BJ (cell line): ENCODE results near the gene WDPCP. TPM values are rescaled to one million over a fixed set of nuclear protein-coding genes. Genes with fewer than 3 reads are reported as not detected.

Source experiments
- CTCF ChIA-PET: fragments of 350-600 bp; formaldehyde crosslinking; extraction: SDS; loops from one replicate; lab custom pipeline; 2021; ENCODE audit warnings: antibody characterized with exemption, inconsistent platforms; lab: Yijun Ruan, JAX
- POLR2A ChIA-PET: fragments of 300-600 bp; sonication (Branson Sonifier 250); formaldehyde crosslinking; extraction: SDS; loops from one replicate; lab custom pipeline; 2021; ENCODE audit warnings: antibody characterized with exemption; lab: Charles Lee
- DNase-seq: peaks from one replicate; pipeline ENCODE4 v3.0.0-alpha.2; 2011; ENCODE audit warnings: low read depth
- H3K27me3 ChIP-seq: 2 replicates; pipeline ENCODE4 v1.6.0; 2011; ENCODE audit warnings: low read length; ENCODE audit not compliant: control insufficient read depth, insufficient read depth
- H3K36me3 ChIP-seq: 2 replicates; pipeline ENCODE4 v1.5.1; 2011; ENCODE audit warnings: low read length; ENCODE audit not compliant: control insufficient read depth, insufficient read depth
- H3K4me3 ChIP-seq: 2 replicates; pipeline ENCODE4 v1.5.1; 2011; ENCODE audit warnings: low read depth, mild to moderate bottlenecking, control low read depth, low read length
- polyA plus RNA-seq: library from polyadenylated mRNA; depleted of rRNA; stranded (reverse); fragments of >200 nt; gene quantifications from 2 replicates; pipeline ENCODE4 v1.2.3, GENCODE V29; 2011
- TF ChIP-seq, protein P1 (sequence below): IDR thresholded peaks from 2 replicates; pipeline ENCODE4 v1.5.1; 2011; ENCODE audit warnings: low read depth, mild to moderate bottlenecking, control low read depth, inconsistent platforms, low read length, moderate library complexity; ENCODE audit not compliant: insufficient read depth

WDPCP gene
- polyA plus RNA-seq, 1 experiment = 4.2 TPM

DNA sequence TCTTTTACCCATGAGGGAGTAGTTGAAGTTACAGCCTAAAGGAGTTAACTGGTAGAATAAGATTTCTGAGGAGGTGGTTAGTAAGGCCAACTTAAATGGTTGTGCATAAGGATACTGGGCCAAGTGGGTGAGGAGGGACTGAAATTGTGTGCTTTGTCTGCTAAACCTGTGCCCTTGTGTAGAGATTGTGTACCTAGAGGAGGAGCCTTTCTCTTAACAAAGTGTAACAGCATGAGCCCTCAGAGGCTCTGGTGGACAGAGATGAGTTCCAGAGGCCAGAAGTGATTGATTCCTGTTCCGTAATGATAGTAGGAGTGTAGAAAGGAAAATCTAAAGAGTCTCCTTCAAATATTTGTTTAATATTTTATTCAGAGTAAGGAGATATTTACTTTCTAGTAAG lies 494.8 kb downstream of the WDPCP start:
- POLR2A ChIA-PET = no interaction called here

DNA sequence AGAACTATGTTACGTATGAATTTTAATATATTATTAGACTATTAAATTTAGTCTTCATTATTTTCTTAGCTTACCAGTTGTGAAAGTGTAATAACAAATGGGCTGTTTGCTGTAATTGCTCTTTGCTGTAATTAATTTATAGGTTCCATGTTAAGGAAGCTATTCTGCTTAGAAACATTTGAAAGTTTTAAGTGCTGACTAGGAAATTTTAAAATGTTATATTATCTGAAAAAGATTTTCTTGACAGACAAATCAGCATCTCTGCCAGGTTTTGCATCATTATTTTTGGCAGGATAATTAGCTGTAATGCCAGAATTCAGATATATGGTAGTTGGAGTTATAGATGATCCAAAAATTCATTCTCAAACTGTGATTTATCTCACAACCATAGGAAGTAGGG lies 495.4 kb downstream of the WDPCP start:
- Histone ChIP-seq H3K4me3 (no peak overlapping the region), H3K27me3 (no peaks in the 10 kb centered on the region), H3K36me3 (no peaks in the 10 kb centered on the region)
- ChIA-PET POLR2A (no interaction called here), CTCF (no interaction called here)
- DNase-seq = no peak
- TF ChIP-seq, protein P1, sequence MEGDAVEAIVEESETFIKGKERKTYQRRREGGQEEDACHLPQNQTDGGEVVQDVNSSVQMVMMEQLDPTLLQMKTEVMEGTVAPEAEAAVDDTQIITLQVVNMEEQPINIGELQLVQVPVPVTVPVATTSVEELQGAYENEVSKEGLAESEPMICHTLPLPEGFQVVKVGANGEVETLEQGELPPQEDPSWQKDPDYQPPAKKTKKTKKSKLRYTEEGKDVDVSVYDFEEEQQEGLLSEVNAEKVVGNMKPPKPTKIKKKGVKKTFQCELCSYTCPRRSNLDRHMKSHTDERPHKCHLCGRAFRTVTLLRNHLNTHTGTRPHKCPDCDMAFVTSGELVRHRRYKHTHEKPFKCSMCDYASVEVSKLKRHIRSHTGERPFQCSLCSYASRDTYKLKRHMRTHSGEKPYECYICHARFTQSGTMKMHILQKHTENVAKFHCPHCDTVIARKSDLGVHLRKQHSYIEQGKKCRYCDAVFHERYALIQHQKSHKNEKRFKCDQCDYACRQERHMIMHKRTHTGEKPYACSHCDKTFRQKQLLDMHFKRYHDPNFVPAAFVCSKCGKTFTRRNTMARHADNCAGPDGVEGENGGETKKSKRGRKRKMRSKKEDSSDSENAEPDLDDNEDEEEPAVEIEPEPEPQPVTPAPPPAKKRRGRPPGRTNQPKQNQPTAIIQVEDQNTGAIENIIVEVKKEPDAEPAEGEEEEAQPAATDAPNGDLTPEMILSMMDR = no peak

More for the DNA sequence above, 494.8 kb downstream of the WDPCP start:
- CTCF ChIA-PET = no interaction called here
- Histone ChIP-seq H3K27me3 (no peaks in the 10 kb centered on the region), H3K36me3 (no peaks in the 10 kb centered on the region), H3K4me3 (no peak overlapping the region)
- TF ChIP-seq, protein P1 = no peak
- DNase-seq = no peak

DNA sequence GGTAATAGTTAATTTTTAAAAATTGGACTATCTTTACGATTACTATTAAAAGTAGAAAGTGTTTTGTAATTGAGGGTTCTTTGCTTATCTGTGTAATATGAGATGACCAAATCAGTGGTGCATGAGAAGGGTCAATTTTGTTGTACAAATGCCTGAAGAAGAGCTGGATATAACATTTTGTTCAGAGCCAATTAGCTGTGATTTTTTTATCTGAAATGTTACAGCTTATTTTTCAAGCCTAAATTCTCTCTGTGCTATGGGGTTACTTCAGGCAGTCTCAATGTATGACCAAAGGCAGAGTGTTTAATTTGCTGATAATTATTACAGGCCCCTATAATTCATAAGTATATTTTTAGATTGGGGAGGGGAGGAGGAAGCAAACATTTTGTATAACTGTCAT lies 495.9 kb downstream of the WDPCP start:
- TF ChIP-seq, protein P1 = no peak
- Histone ChIP-seq H3K27me3 (no peaks in the 10 kb centered on the region), H3K36me3 (no peaks in the 10 kb centered on the region), H3K4me3 (no peak overlapping the region)
- POLR2A ChIA-PET = no interaction called here
- CTCF ChIA-PET = no interaction called here
- DNase-seq = no peak

DNA sequence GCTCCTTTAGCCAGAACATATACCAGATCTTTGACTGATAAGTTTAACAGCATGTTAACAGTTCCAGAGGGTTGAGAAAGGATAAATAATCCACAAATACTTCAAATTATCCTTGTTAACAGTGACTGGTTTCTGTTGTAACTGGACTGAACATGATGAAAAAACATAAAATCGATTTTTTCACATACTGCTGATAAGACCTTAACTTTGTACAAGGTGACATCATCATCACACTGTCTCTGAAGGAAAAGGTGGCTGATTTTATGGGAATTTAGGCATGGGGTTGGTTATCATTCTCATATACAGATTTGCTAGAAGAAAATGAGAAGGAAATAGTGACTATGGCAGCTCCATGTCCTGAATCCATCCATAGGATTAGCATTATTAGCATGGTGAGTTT lies 501.6 kb downstream of the WDPCP start:
- TF ChIP-seq, protein P1 = no peak
- Histone ChIP-seq H3K27me3 (no peaks in the 10 kb centered on the region), H3K36me3 (no peaks in the 10 kb centered on the region), H3K4me3 (no peak overlapping the region)
- ChIA-PET CTCF (no interaction called here), POLR2A (no interaction called here)
- no peak for DNase-seq

DNA sequence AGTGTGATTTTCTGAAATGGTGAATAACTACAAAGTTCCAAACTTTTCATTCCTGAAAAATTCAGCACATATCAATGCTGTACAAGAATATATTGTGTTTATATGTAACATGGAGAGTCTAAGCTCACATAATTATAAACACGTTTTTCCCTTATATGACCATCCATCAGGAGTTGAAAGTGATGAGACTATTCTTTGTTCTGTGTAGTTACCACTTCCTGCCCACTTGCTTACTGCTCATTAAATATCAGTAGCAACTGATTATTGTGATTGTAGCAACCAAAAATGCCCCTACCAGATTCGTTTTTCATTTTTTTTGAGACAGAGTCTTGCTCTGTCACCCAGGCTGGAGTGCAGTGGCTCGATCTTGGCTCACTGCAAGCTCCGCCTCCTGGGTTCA lies 506.9 kb downstream of the WDPCP start:
- TF ChIP-seq, protein P1 = no peak
- no peaks in the 10 kb centered on the region for H3K27me3 ChIP-seq
- ChIA-PET CTCF (no interaction called here), POLR2A (no interaction called here)
- DNase-seq = no peak
- no peaks in the 10 kb centered on the region for H3K36me3 ChIP-seq
- H3K4me3 ChIP-seq = no peak overlapping the region
